HL-60 (cell line): ENCODE data around the gene VRK3.
"Not testable (repeated sequence)": the region's sequence is repeated elsewhere in the genome, so short reads cannot be mapped to it uniquely, and the experiment has no call there.

Source experiments
- DNase-seq, 2 experiments: peaks; one replicate each; pipeline ENCODE4 v3.0.0-alpha.2; 2010 to 2020; ENCODE audit warnings: low read depth in 1 of 2, low spot score in 1 of 2
- H3K27ac ChIP-seq: fragments of 250-450 bp; sonication (Bioruptor Pico); replicated peaks from 2 replicates; pipeline ENCODE4 v1.5.1; 2020; ENCODE audit warnings: mild to moderate bottlenecking, moderate library complexity
- H3K27me3 ChIP-seq: fragments of 250-450 bp; sonication (Bioruptor Pico); 2 replicates; pipeline ENCODE4 v1.5.1; 2021; ENCODE audit warnings: mild to moderate bottlenecking, moderate library complexity; ENCODE audit not compliant: insufficient read depth, poor library complexity, severe bottlenecking
- H3K4me3 ChIP-seq: replicated peaks from 2 replicates; pipeline ENCODE4 v1.5.1; 2011; ENCODE audit warnings: mild to moderate bottlenecking, control low read depth, low read length; ENCODE audit not compliant: insufficient read depth
- CTCF ChIP-seq: IDR thresholded peaks from one replicate; pipeline ENCODE4 v1.5.1; 2011; ENCODE audit warnings: low read length, control low read depth, inconsistent platforms; ENCODE audit not compliant: insufficient read depth
- GABPA ChIP-seq: IDR thresholded peaks from 2 replicates; pipeline ENCODE4 v1.6.1; 2012; ENCODE audit warnings: low read depth
- POLR2AphosphoS5 ChIP-seq: IDR thresholded peaks from 2 replicates; pipeline ENCODE4 v1.6.1; 2012; ENCODE audit warnings: low read depth
- REST ChIP-seq: IDR thresholded peaks from 2 replicates; pipeline ENCODE4 v1.6.1; 2012; ENCODE audit warnings: low read depth; ENCODE audit not compliant: insufficient replicate concordance
- SPI1 ChIP-seq: IDR thresholded peaks from 2 replicates; pipeline ENCODE4 v1.6.1; 2012; ENCODE audit warnings: low read depth, mild to moderate bottlenecking, borderline replicate concordance

VRK3 gene

DNA sequence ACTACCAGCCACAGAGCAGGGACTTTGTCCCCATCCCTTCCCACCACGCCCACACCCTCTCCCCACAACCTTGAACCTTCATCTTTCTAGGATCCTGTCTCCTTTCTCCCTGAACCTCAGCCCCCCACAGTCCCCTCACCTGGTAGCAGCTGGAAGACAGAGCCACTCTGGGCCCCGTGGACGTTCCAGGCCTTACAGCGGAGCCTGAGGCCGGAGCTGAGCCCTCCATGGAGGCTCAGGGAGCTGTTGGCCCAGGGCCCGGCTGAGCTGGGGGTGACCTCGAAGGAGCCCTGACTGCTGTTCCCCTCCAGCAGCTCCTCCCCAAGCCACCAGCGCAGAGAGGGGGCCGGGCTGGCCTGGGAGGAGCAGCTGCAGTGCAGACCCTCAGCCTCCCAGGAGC is 67.0 kb downstream of the VRK3 start:
- H3K27ac ChIP-seq, H3K27me3 ChIP-seq, H3K4me3 ChIP-seq, DNase-seq: not testable (repeated sequence)

- TF ChIP-seq POLR2AphosphoS5 (no peak), CTCF (no peak), REST (no peak), SPI1 (no peak), GABPA (no peak)
- H3K27ac ChIP-seq, result no peak overlapping the region
- DNase-seq, result no peak
- H3K4me3 ChIP-seq, result no peak overlapping the region
- H3K27me3 ChIP-seq, result no peaks in the 10 kb centered on the region
Measured at GRCh38 chr19:49957262-49957915, 67.8 kb downstream of the VRK3 start.

DNA sequence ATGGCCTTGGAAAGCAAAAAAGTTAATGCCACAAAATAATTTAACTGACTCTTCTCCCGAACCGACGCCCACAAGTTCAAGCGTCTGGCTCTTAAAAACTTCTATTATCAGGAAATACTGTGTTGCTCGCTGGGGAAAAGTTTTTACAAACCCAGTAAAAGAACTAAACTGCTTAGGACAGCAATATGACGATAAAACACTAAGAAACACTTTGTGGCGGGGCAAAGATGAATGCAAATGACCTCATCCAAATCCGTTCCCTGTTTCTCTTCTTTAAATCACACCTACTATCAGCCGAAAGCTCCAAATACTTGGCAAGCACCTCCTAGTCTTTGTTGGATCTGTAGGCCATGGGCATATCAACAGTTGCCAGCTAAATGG is 69.1 kb downstream of the VRK3 start:
- H3K4me3 ChIP-seq, result no peak overlapping the region
- no peak for DNase-seq
- H3K27me3 ChIP-seq, result no peaks in the 10 kb centered on the region
- no peak overlapping the region for H3K27ac ChIP-seq
- TF ChIP-seq CTCF (no peak), SPI1 (no peak), GABPA (no peak), POLR2AphosphoS5 (no peak), REST (no peak)

GRCh38 chr19:49954933-49955332 is 70.2 kb downstream of the VRK3 start:
- no peak overlapping the region for H3K27ac ChIP-seq
- DNase-seq, result no peak
- TF ChIP-seq POLR2AphosphoS5 (no peak), CTCF (no peak), SPI1 (no peak), REST (no peak), GABPA (no peak)
- no peak overlapping the region for H3K4me3 ChIP-seq
- H3K27me3 ChIP-seq, result no peaks in the 10 kb centered on the region
